Measurements from ENCODE around the gene ERC2.

DNA sequence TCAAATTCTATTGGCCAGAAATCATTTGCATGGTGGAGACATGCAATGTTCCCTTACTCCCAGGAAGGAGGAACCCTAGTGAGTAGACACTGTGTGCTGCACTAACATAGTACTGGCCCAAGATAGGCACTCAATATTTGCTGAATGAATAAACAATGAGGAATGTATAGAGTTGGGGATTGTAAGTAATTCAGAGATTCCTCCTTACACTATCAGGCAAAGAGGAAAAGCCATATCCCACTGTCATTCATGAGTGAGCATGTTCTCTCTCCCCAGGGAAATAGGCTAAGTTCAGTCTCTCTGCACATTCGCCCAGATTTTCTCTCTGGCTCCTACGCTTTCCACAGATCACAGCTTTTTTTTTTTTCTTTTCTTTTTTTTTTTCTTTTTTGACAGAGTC, 826.3 kb downstream of the ERC2 start:
- TF ChIP-seq, protein P1, sequence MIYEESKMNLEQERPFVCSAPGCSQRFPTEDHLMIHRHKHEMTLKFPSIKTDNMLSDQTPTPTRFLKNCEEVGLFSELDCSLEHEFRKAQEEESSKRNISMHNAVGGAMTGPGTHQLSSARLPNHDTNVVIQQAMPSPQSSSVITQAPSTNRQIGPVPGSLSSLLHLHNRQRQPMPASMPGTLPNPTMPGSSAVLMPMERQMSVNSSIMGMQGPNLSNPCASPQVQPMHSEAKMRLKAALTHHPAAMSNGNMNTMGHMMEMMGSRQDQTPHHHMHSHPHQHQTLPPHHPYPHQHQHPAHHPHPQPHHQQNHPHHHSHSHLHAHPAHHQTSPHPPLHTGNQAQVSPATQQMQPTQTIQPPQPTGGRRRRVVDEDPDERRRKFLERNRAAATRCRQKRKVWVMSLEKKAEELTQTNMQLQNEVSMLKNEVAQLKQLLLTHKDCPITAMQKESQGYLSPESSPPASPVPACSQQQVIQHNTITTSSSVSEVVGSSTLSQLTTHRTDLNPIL (CRISPR knock-in tag; IDR thresholded peaks at IDR 0.05; ENCODE audit: low read depth) = no peak
- TF ChIP-seq ISL1 (CRISPR knock-in tag; IDR thresholded peaks at IDR 0.05) (no peak), ZNF565 (CRISPR knock-in tag; conservative IDR thresholded peaks at IDR 0.05; ENCODE audit: low read depth) (no peak), OSR1 (CRISPR knock-in tag; IDR thresholded peaks at IDR 0.05) (no peak), ZC3H10 (CRISPR knock-in tag; IDR thresholded peaks at IDR 0.05) (no peak), RARB (CRISPR knock-in tag; IDR thresholded peaks at IDR 0.05) (no peak), ZFP30 (CRISPR knock-in tag; IDR thresholded peaks at IDR 0.05) (no peak), ZNF70 (CRISPR knock-in tag; IDR thresholded peaks at IDR 0.05) (no peak)
- TF ChIP-seq, protein P2, sequence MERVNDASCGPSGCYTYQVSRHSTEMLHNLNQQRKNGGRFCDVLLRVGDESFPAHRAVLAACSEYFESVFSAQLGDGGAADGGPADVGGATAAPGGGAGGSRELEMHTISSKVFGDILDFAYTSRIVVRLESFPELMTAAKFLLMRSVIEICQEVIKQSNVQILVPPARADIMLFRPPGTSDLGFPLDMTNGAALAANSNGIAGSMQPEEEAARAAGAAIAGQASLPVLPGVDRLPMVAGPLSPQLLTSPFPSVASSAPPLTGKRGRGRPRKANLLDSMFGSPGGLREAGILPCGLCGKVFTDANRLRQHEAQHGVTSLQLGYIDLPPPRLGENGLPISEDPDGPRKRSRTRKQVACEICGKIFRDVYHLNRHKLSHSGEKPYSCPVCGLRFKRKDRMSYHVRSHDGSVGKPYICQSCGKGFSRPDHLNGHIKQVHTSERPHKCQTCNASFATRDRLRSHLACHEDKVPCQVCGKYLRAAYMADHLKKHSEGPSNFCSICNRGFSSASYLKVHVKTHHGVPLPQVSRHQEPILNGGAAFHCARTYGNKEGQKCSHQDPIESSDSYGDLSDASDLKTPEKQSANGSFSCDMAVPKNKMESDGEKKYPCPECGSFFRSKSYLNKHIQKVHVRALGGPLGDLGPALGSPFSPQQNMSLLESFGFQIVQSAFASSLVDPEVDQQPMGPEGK (CRISPR knock-in tag; IDR thresholded peaks at IDR 0.05; ENCODE audit: borderline replicate concordance) = no peak

All from SK-N-SH treated with all-trans-retinoic acid at 6 μM for 48 hours (cell line).